Neutrophil (primary cell): ENCODE measurements around the gene FPR1.

ENCODE experiments used
- H3K27ac ChIP-seq: fragments of 200-600 bp; sonication (generic); 2 replicates; pipeline ENCODE4 v1.5.1; 2016; ENCODE audit warnings: mild to moderate bottlenecking, moderate library complexity
- H3K27me3 ChIP-seq: fragments of 200-600 bp; sonication (generic); 2 replicates; pipeline ENCODE4 v1.6.0; 2016; ENCODE audit warnings: mild to moderate bottlenecking
- H3K36me3 ChIP-seq: fragments of 200-600 bp; sonication (generic); 2 replicates; pipeline ENCODE4 v1.5.1; 2017
- H3K4me1 ChIP-seq, 2 experiments: fragments of 200-600 bp in 1 of 2; sonication (generic) in 1 of 2; 1 replicate in 1 of 2; 2 replicates in 1 of 2; pipeline versions ENCODE4 v1.5.1 to v1.6.1; 2013 to 2016; ENCODE audit warnings: low read depth in 1 of 2, low read length in 1 of 2, mild to moderate bottlenecking in 1 of 2, moderate library complexity in 1 of 2; ENCODE audit not compliant: control insufficient read depth in 1 of 2, insufficient read depth in 1 of 2
- H3K4me3 ChIP-seq, 2 experiments: fragments of 200-600 bp in 1 of 2; sonication (generic) in 1 of 2; 1 replicate in 1 of 2; 2 replicates in 1 of 2; pipeline ENCODE4 v1.5.1; 2013 to 2016; ENCODE audit warnings: low read depth in 1 of 2, low read length in 1 of 2, mild to moderate bottlenecking in 1 of 2, moderate library complexity in 1 of 2
- H3K9me3 ChIP-seq: fragments of 200-600 bp; sonication (generic); 2 replicates; pipeline ENCODE4 v1.5.1; 2016
- CTCF ChIP-seq: fragments of 200-600 bp; sonication (generic); IDR thresholded peaks from 2 replicates; pipeline ENCODE4 v1.5.1; 2016; ENCODE audit warnings: antibody characterized with exemption

Gene FPR1

GRCh38 chr19:51735759-51736449 lies 15.8 kb downstream of the FPR1 start:
- H3K27me3 ChIP-seq = no peaks in the 10 kb centered on the region
- TF ChIP-seq CTCF = peak; percentile 59
- no peaks in the 10 kb centered on the region for H3K36me3 ChIP-seq
- peak overlapping the region; percentile 95 for H3K27ac ChIP-seq
- no peaks in the 10 kb centered on the region for H3K9me3 ChIP-seq
- H3K4me3 ChIP-seq = peak overlapping the region; percentile 56 to 60
- H3K4me1 ChIP-seq = peaks cover 86 to 92% of the 10 kb centered on the region in 2 experiments

- H3K36me3 ChIP-seq = no peaks in the 10 kb centered on the region
- no peak overlapping the region for H3K4me3 ChIP-seq
- peaks cover 66 to 72% of the 10 kb centered on the region in 2 experiments for H3K4me1 ChIP-seq
- H3K9me3 ChIP-seq = no peaks in the 10 kb centered on the region
- H3K27me3 ChIP-seq = no peaks in the 10 kb centered on the region
- peak overlapping the region; percentile 95 for H3K27ac ChIP-seq
- no peak for TF ChIP-seq CTCF
Observed at GRCh38 chr19:51733742-51734522, 17.7 kb downstream of the FPR1 start.

- H3K4me1 ChIP-seq = peaks cover 26 to 30% of the 10 kb centered on the region in 2 experiments
- no peak for TF ChIP-seq CTCF
- H3K4me3 ChIP-seq = no peak overlapping the region
Observed at GRCh38 chr19:51729781-51730180, 21.9 kb downstream of the FPR1 start.

GRCh38 chr19:51727349-51727880 lies 24.3 kb downstream of the FPR1 start:
- Histone ChIP-seq H3K4me3 (no peak overlapping the region), H3K9me3 (no peaks in the 10 kb centered on the region), H3K27ac (no peak overlapping the region), H3K36me3 (no peaks in the 10 kb centered on the region), H3K27me3 (peaks cover 56% of the 10 kb centered on the region), H3K4me1 (peaks cover 12 to 14% of the 10 kb centered on the region in 2 experiments)
- no peak for TF ChIP-seq CTCF

More at GRCh38 chr19:51729781-51730180, 21.9 kb downstream of the FPR1 start:
- no peaks in the 10 kb centered on the region for H3K9me3 ChIP-seq
- no peaks in the 10 kb centered on the region for H3K36me3 ChIP-seq
- peaks cover 32% of the 10 kb centered on the region for H3K27me3 ChIP-seq
- H3K27ac ChIP-seq = no peak overlapping the region

- peaks cover 70% of the 10 kb centered on the region for H3K27me3 ChIP-seq
- no peaks in the 10 kb centered on the region for H3K9me3 ChIP-seq
- H3K36me3 ChIP-seq = no peaks in the 10 kb centered on the region
- no peak overlapping the region for H3K4me3 ChIP-seq
- H3K4me1 ChIP-seq = peaks cover 0 to under 1% of the 10 kb centered on the region in 2 experiments
- H3K27ac ChIP-seq = no peak overlapping the region
- TF ChIP-seq CTCF = no peak
Observed at GRCh38 chr19:51726049-51726448, 25.6 kb downstream of the FPR1 start.
